ENCODE measurements around the gene CDK5RAP1.
A peak's percentile ranks its signal among the peaks of the same experiment; 100 is the strongest.

CDK5RAP1 gene

DNA sequence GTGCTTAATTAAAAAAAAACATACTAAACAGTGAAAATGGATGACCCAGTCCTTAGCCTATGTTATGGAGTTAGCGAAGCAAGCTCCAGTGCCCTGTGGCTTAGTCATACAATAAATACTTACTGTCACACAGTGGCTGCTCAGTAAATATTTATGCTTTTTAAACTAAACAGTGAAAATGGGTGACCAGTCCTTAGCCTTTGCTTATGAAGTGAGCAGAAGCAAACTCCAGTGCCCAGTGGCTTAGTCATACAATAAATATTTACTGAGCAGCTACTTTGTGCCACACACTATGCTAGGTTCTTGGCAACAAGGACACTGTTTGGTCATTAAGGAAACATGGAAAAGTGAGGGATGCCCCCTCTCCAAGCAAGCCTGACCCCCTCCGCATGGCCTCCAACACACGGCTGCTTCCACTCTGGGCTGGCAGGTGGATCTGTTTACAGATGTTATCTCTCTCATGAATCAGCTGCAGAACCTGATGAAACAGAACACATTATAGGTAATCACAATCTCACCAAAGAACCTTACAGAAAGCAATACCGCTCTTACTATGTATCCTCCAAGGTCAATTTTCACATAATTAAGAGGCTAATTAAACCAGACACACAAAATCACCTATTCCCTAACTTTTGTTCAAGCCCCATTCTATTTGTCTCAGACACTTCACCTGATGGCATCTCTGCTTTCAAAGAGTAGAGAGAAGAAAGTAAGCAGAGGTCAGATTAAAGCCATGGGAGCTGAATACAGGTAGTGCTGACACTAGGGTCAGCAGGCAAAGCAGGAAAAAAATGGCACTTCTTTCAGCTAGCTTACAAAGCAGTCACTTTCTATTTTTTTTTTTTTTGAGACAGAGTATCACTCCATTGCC, 27.3 kb downstream of the CDK5RAP1 start:
- TF ChIP-seq, protein P1, sequence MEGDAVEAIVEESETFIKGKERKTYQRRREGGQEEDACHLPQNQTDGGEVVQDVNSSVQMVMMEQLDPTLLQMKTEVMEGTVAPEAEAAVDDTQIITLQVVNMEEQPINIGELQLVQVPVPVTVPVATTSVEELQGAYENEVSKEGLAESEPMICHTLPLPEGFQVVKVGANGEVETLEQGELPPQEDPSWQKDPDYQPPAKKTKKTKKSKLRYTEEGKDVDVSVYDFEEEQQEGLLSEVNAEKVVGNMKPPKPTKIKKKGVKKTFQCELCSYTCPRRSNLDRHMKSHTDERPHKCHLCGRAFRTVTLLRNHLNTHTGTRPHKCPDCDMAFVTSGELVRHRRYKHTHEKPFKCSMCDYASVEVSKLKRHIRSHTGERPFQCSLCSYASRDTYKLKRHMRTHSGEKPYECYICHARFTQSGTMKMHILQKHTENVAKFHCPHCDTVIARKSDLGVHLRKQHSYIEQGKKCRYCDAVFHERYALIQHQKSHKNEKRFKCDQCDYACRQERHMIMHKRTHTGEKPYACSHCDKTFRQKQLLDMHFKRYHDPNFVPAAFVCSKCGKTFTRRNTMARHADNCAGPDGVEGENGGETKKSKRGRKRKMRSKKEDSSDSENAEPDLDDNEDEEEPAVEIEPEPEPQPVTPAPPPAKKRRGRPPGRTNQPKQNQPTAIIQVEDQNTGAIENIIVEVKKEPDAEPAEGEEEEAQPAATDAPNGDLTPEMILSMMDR (conservative IDR thresholded peaks at IDR 0.05; ENCODE audit: low read length) = no peak
- H3K4me3 ChIP-seq (ENCODE audit: low read length) = no peak overlapping the region
- peak; percentile 73 for DNase-seq (ENCODE audit: low read depth)

DNA sequence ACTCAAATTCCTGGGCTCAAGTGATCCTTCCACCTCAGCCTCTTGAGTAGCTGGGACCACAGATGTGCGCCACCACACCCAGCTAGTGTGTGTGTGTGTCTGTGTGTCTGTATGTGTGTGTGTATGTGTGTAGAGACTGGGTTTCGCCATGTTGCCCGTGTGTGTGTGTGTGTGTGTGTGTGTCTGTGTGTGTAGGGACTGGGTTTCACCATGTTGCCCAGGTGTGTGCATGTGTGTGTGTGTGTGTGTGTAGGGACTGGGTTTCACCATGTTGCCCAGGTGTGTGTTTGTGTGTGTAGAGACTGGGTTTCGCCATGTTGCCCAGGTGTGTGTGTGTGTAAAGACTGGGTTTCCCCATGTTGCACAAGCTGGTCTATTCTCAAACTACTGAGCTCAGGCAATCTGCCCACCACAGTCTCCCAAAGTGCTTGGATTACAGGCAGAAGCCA, 28.3 kb downstream of the CDK5RAP1 start:
- no peak overlapping the region for H3K4me3 ChIP-seq (ENCODE audit: low read length)
- DNase-seq (ENCODE audit: low read depth) = peak; percentile 54
- TF ChIP-seq, protein P1 (conservative IDR thresholded peaks at IDR 0.05; ENCODE audit: low read length) = no peak

DNA sequence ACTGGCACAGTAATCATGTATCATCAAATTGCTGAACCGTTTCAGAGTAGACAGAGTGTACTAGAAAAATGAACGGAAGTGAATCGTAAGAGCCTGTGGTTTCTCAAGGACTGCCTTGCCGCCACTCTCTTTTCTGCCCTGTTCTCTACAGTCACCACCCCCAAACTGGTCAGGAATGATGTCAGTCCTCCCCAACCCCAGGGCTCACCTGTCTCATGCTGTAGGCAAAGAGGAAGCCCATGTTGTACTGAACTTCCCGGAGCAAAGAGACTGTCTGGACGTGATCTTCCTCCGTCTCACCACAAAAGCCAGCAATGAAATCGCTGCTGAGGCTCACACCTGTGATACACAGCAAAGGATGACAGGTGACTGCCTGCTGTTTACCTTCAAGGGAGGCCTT, 31.0 kb downstream of the CDK5RAP1 start:
- TF ChIP-seq, protein P1 (conservative IDR thresholded peaks at IDR 0.05; ENCODE audit: low read length) = no peak
- no peak overlapping the region for H3K4me3 ChIP-seq (ENCODE audit: low read length)
- DNase-seq (ENCODE audit: low read depth) = no peak

DNA sequence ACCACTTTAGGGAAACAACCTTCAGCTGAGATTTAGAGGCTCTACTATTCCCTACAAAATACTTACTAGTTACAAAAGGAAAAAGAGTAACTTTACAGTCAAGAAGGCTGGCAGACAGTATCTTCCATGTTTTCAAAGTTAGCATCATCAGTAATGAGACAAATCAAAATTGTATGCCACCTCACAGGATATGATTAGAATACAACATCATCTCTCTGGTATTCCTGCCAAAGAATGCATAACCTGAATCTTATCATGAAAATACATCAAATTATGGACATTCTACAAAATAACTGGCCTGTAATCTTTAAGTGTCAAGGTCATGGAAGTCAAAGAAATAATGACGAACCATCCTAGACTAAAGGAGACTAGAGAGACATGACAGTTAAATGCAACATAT, 38.4 kb downstream of the CDK5RAP1 start:
- TF ChIP-seq, protein P1 (conservative IDR thresholded peaks at IDR 0.05; ENCODE audit: low read length) = no peak

DNA sequence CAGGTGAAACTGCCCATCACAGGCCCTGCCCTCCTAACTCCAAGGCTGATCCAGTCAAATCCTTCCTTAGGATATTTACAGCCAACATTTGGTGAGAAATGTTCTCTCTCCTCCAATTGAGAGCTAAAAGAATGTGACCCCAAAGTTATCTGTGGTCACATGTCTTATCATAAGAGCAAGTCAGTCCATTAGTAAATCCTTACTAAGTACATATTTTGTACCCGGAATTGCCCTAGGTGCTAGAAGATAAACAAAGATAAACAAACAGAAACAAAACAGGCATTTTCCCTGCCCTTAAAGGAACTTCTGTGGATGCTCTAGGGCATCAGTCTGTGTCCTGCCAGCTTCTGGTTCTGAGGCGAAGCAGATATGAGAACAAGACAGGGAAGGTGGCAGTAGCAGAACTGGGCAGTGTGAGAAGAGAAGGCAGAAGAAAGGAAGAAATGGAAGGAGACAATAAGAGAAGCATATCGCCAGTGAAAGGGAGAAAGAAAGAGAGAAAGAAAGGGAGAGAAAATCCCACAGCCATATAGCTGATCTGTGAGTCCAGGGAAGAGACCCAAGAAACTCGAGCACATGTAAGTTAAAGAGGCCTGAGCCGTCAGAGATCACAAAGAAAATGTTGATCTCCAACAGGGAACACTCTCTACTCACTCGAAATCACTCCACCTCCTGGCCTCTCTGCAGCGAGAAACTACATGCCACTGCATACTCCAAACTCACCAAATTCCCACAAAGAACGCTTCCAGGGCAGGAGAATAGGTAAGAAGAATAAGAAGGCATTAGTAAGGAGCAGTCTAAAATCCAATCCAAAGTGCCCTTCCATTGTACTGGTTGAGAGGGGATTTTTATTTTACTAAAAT, 41.7 kb downstream of the CDK5RAP1 start:
- DNase-seq (ENCODE audit: low read depth) = no peak
- TF ChIP-seq, protein P1 (conservative IDR thresholded peaks at IDR 0.05; ENCODE audit: low read length) = no peak
- H3K4me3 ChIP-seq (ENCODE audit: low read length) = no peak overlapping the region

More for the DNA sequence above, 38.4 kb downstream of the CDK5RAP1 start:
- no peak overlapping the region for H3K4me3 ChIP-seq (ENCODE audit: low read length)
- DNase-seq (ENCODE audit: low read depth) = no peak

DNA sequence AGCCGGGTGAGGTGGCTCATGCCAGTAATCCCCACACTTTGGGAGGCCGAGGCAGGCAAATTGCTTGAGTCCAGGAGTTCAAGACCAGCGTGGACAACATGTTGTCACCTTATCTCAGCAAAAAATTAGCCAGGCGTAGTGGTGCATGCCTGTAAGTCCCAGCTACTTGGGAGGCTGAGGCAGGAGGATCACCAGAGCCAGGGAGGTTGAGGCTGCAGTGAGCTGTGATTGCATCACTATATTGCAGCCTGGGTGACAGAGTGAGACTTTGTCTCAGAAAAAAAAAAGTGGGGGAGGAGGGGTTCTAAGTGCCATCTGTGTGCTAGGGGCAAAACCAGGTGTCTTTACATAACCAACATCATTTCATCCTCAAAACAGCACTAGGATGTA, 48.3 kb downstream of the CDK5RAP1 start:
- DNase-seq (ENCODE audit: low read depth) = no peak
- TF ChIP-seq, protein P1 (conservative IDR thresholded peaks at IDR 0.05; ENCODE audit: low read length) = no peak
- no peak overlapping the region for H3K4me3 ChIP-seq (ENCODE audit: low read length)
